Fibroblast of mammary gland (primary cell): ENCODE results near the gene KIFAP3.

Experiments used
- DNase-seq: peaks from one replicate; pipeline ENCODE4 v3.0.0-alpha.2; 2010; ENCODE audit warnings: low read depth
- H3K4me3 ChIP-seq: 2 replicates; pipeline ENCODE4 v1.5.1; 2011; ENCODE audit warnings: low read depth, mild to moderate bottlenecking, low read length, moderate library complexity; ENCODE audit not compliant: control insufficient read depth
- CTCF ChIP-seq: conservative IDR thresholded peaks from 2 replicates; pipeline ENCODE4 v1.5.1; 2011; ENCODE audit warnings: low read depth, low read length, inconsistent platforms; ENCODE audit not compliant: control insufficient read depth, insufficient read depth

Gene KIFAP3

GRCh38 chr1:170032531-170033280, 41.8 kb downstream of the KIFAP3 start:
- H3K4me3 ChIP-seq: no peak overlapping the region
- DNase-seq: peak; percentile 82
- TF ChIP-seq CTCF: no peak

GRCh38 chr1:170030212-170030611, 44.3 kb downstream of the KIFAP3 start:
- no peak for TF ChIP-seq CTCF
- no peak for DNase-seq
- H3K4me3 ChIP-seq: no peak overlapping the region

- peak; percentile 11 for DNase-seq
- H3K4me3 ChIP-seq: no peak overlapping the region
- TF ChIP-seq CTCF: no peak
Observed at GRCh38 chr1:170027760-170028159, 46.7 kb downstream of the KIFAP3 start.

GRCh38 chr1:170020859-170021258, 53.6 kb downstream of the KIFAP3 start:
- H3K4me3 ChIP-seq: no peak overlapping the region
- no peak for DNase-seq
- no peak for TF ChIP-seq CTCF

GRCh38 chr1:170017478-170017877, 57.0 kb downstream of the KIFAP3 start:
- no peak overlapping the region for H3K4me3 ChIP-seq
- TF ChIP-seq CTCF: no peak
- DNase-seq: no peak

GRCh38 chr1:170012920-170013319, 61.6 kb downstream of the KIFAP3 start:
- DNase-seq: no peak
- no peak overlapping the region for H3K4me3 ChIP-seq
- TF ChIP-seq CTCF: no peak
